BJ (cell line): ENCODE data around the gene TBC1D25. TPM values are rescaled to one million over a fixed set of nuclear protein-coding genes. Genes with fewer than 3 reads are reported as not detected.

Source experiments
- CTCF ChIA-PET: fragments of 350-600 bp; formaldehyde crosslinking; extraction: SDS; loops from one replicate; lab custom pipeline; 2021; ENCODE audit warnings: antibody characterized with exemption, inconsistent platforms; lab: Yijun Ruan, JAX
- POLR2A ChIA-PET: fragments of 300-600 bp; sonication (Branson Sonifier 250); formaldehyde crosslinking; extraction: SDS; loops from one replicate; lab custom pipeline; 2021; ENCODE audit warnings: antibody characterized with exemption; lab: Charles Lee
- DNase-seq: peaks from one replicate; pipeline ENCODE4 v3.0.0-alpha.2; 2011; ENCODE audit warnings: low read depth
- H3K27me3 ChIP-seq: 2 replicates; pipeline ENCODE4 v1.6.0; 2011; ENCODE audit warnings: low read length; ENCODE audit not compliant: control insufficient read depth, insufficient read depth
- H3K36me3 ChIP-seq: 2 replicates; pipeline ENCODE4 v1.5.1; 2011; ENCODE audit warnings: low read length; ENCODE audit not compliant: control insufficient read depth, insufficient read depth
- H3K4me3 ChIP-seq: 2 replicates; pipeline ENCODE4 v1.5.1; 2011; ENCODE audit warnings: low read depth, mild to moderate bottlenecking, control low read depth, low read length
- polyA plus RNA-seq: library from polyadenylated mRNA; depleted of rRNA; stranded (reverse); fragments of >200 nt; gene quantifications from 2 replicates; pipeline ENCODE4 v1.2.3, GENCODE V29; 2011
- TF ChIP-seq, protein P1 (sequence below): IDR thresholded peaks from 2 replicates; pipeline ENCODE4 v1.5.1; 2011; ENCODE audit warnings: low read depth, mild to moderate bottlenecking, control low read depth, inconsistent platforms, low read length, moderate library complexity; ENCODE audit not compliant: insufficient read depth

Gene TBC1D25
- polyA plus RNA-seq, 1 experiment = 17.8 TPM

DNA sequence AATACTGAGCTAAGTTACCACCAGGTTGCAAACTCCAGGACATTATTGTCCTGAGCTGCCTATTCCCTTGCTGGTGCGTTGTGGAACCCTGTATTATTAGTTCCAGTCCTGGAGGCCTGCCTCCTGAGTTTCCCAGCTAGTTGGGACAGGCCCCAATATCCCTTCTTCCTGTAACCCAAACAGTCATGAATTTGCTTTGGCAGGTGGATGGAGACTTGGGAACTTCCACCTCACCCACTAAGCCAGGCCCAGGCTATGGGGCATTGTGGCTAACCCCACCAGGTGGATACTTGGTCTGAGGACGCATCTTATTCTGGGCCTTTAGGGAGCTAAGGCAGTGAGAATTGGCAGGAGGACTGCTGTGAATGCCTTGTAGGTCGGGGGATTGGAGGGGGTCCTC lies 39.7 kb downstream of the TBC1D25 start:
- POLR2A ChIA-PET = interaction anchor here (0.6 kb wide), 1 partner anchor 743 kb away, joined by 4 read pairs; no protein-coding TSS in a partner anchor
- TF ChIP-seq, protein P1, sequence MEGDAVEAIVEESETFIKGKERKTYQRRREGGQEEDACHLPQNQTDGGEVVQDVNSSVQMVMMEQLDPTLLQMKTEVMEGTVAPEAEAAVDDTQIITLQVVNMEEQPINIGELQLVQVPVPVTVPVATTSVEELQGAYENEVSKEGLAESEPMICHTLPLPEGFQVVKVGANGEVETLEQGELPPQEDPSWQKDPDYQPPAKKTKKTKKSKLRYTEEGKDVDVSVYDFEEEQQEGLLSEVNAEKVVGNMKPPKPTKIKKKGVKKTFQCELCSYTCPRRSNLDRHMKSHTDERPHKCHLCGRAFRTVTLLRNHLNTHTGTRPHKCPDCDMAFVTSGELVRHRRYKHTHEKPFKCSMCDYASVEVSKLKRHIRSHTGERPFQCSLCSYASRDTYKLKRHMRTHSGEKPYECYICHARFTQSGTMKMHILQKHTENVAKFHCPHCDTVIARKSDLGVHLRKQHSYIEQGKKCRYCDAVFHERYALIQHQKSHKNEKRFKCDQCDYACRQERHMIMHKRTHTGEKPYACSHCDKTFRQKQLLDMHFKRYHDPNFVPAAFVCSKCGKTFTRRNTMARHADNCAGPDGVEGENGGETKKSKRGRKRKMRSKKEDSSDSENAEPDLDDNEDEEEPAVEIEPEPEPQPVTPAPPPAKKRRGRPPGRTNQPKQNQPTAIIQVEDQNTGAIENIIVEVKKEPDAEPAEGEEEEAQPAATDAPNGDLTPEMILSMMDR = no peak
- no peaks in the 10 kb centered on the region for H3K27me3 ChIP-seq
- H3K4me3 ChIP-seq = no peak overlapping the region
- CTCF ChIA-PET = no interaction called here
- H3K36me3 ChIP-seq = peaks cover 19% of the 10 kb centered on the region
- no peak for DNase-seq

DNA sequence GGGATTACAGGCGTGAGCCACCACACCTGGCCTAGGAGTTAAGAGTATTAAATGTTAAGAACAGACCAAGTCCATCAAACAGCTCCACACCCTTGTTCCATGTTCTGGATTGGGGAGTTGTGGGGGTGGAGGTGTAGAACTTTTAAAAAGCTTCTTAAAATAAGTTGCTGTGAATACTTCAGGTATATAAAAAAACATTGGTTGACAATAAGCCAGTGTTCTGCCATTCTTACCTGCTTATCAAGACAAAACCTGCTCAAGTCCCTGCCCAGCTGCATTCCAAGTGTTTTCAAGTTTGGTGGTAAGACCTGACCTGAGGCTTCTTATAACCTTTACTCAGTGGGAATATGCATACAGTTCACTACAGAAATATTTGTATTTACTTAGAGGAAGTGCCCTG lies 41.1 kb downstream of the TBC1D25 start:
- CTCF ChIA-PET = interaction anchor here (1.2 kb wide), 1 partner anchor 41 kb away, joined by 3 read pairs; the partner anchor contains the start of gene TBC1D25
- no peaks in the 10 kb centered on the region for H3K27me3 ChIP-seq
- TF ChIP-seq, protein P1 = no peak
- H3K36me3 ChIP-seq = peaks cover 16% of the 10 kb centered on the region
- no peak for DNase-seq
- POLR2A ChIA-PET = no interaction called here
- no peak overlapping the region for H3K4me3 ChIP-seq

DNA sequence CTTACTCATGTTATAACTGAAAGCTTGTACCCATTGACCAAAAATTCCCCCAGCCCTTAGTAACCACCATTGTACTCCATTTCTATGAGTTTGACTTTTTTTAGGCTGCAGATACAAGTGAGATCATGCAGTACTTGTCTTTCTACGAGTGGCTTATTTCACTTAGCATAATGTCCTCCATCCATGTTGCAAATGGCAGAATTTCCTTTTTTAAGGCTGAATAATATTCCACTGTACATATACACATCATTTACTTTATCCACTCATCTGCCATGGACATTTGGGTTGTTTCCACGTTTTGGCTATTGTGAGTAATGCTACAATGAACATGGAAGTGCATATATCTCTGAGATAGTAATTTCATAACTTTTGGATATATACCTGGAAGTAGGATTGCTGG lies 45.2 kb downstream of the TBC1D25 start:
- no peak for DNase-seq
- H3K4me3 ChIP-seq = no peak overlapping the region
- H3K27me3 ChIP-seq = no peaks in the 10 kb centered on the region
- H3K36me3 ChIP-seq = no peaks in the 10 kb centered on the region
- ChIA-PET CTCF (no interaction called here), POLR2A (no interaction called here)
- TF ChIP-seq, protein P1 = no peak

DNA sequence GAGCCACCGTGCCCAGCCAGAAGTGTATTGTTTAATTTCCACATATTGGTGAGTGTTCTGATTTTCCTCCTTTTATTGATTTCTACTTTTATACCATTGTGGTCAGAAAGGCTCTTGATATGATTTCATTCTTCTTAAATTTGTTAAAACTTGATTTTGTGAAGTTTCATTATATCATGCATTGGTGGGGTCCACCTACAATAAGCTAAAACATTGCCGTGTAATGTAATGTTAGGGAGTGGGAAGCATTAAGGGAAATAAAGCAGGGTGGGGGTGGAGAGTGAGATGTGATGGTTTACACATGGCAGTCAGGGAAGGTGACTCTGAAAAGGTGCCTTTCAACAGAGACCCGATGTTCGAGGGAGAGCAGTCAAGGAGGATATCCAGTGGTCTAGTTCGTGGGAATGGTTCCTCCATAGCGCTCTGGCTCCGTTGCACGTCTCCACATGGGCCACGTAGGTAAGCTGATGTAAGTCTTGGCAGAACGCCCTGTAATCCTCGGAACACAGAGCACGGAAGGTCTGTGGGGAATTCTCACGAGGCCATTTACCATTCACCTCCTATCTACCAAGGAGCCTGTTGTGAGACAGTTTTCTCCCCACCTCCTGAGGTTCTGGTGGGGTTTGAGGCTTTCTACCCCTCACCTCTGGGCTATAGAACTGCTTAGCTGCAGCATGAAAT lies 50.1 kb downstream of the TBC1D25 start:
- H3K36me3 ChIP-seq = no peaks in the 10 kb centered on the region
- TF ChIP-seq, protein P1 = no peak
- no peaks in the 10 kb centered on the region for H3K27me3 ChIP-seq
- POLR2A ChIA-PET = interaction anchor here (0.6 kb wide), 1 partner anchor 15 kb away, joined by 3 read pairs; no protein-coding TSS in a partner anchor
- no peak for DNase-seq
- no peak overlapping the region for H3K4me3 ChIP-seq
- CTCF ChIA-PET = no interaction called here

DNA sequence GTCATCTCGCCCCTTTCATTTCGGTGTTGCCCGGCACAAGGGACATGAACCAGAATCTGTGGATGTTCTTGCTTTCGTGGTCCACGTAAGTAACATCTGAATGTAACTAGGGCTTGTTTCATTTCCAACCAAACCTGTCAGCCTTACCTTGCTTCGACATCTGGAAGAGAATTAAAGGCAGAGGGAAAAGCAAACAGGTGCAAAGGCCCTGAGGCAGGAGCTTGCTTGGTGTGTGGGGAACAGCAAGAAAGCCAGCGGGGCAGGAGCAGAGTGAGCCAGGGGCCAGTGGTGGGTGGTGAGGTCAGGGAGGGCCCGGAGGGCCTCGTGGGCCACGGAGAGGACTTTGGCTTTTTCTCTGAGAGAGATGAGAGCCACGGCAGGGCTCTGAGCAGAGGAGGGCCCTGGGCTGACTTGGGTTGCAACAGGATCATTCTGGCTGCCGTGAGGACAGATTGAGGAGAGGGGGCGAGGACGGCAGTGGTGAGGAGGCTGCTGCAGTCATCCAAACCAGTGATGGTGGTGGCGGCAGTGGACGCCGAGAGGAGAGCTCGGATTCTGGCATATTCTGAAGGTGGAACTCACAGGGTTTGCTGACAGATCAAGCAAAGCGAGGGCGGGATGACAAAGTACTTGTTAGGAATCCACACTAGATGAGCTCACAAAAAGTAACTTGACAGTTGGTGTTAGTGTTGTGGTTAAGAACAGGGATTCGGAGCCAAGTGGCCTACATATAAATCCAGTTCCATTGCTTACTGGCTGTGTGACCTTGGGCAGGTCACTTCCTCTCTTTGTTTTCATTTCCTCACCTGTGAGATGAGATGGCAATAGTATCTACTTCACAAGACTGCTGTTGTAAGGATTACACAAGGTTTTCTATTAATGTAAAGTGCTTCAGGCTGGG lies 50.9 kb downstream of the TBC1D25 start:
- ChIA-PET POLR2A (no interaction called here), CTCF (no interaction called here)
- no peak overlapping the region for H3K4me3 ChIP-seq
- TF ChIP-seq, protein P1 = no peak
- H3K36me3 ChIP-seq = no peaks in the 10 kb centered on the region
- no peak for DNase-seq
- H3K27me3 ChIP-seq = no peaks in the 10 kb centered on the region
